ENCODE measurements around the gene PRKCA. TPM values are rescaled to one million over a fixed set of nuclear protein-coding genes. Genes with fewer than 3 reads are reported as not detected.

Gene PRKCA
- polyA plus RNA-seq, 1 donor = 24.4 TPM

DNA sequence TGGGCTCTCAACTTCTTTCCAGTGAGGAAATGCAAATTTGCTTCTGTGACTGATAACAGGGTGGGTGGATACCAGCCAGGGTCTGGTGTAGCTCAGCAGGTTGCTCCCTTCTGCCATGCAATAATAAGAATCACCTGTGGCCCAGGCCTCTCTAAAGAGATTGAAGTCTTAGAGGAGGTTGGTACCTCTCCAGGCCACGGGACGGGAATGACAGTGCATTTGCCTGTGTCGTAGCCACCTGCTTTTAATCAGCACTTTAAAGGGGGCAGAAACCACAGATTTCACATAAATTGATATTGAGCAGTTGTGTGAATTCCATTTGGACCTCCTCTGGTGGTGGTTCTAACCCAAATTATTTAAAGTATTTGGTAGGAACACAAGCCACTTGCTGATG lies 246.9 kb downstream of the PRKCA start:
- Histone ChIP-seq H3K36me3 (ENCODE audit: control insufficient read depth, insufficient read depth, low read length) (no peaks in the 10 kb centered on the region), H3K27me3 (ENCODE audit: control insufficient read depth, insufficient read depth, low read length) (no peaks in the 10 kb centered on the region), H3K9me3 (ENCODE audit: control insufficient read depth, low read depth, low read length) (peaks cover 3% of the 10 kb centered on the region), H3K4me3 (ENCODE audit: low read length) (no peak overlapping the region), H3K4me1 (ENCODE audit: control insufficient read depth, insufficient read depth, low read length) (peaks cover 13% of the 10 kb centered on the region), H3K27ac (ENCODE audit: low read length) (no peak overlapping the region)
- DNase-seq = no peak
- WGBS (ENCODE audit: insufficient coverage, low lambda C conversion rate) = no CpG with 5 or more reads among the region's 3 CpGs

DNA sequence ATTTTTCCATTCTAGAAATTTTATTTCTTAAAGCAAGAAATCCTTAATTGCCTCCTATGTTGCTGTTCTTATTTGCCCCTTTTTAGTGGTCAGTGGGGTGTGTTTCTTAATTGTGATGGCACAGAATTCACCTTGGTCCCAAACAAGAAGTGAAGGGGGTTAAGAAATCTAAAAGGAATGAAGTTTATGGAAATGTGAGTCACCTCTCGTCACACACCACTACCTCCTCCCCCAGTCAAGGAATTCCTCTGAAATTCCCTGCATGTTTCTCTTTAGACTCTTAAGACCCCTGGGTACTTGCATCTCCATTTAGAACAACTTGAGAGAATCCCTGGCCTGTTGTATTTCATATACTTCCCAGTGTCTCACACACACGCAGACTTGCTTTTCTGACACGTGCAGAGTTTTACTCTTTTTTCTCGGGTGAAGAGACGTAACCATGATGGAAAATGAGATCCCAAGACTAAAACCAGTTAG lies 247.4 kb downstream of the PRKCA start:
- no peaks in the 10 kb centered on the region for H3K27me3 ChIP-seq (ENCODE audit: control insufficient read depth, insufficient read depth, low read length)
- DNase-seq = no peak
- no peak overlapping the region for H3K27ac ChIP-seq (ENCODE audit: low read length)
- H3K9me3 ChIP-seq (ENCODE audit: control insufficient read depth, low read depth, low read length) = peaks cover 3% of the 10 kb centered on the region
- no peak overlapping the region for H3K4me3 ChIP-seq (ENCODE audit: low read length)
- H3K36me3 ChIP-seq (ENCODE audit: control insufficient read depth, insufficient read depth, low read length) = no peaks in the 10 kb centered on the region
- WGBS (ENCODE audit: insufficient coverage, low lambda C conversion rate) = no CpG with 5 or more reads among the region's 5 CpGs
- peaks cover 13% of the 10 kb centered on the region for H3K4me1 ChIP-seq (ENCODE audit: control insufficient read depth, insufficient read depth, low read length)

DNA sequence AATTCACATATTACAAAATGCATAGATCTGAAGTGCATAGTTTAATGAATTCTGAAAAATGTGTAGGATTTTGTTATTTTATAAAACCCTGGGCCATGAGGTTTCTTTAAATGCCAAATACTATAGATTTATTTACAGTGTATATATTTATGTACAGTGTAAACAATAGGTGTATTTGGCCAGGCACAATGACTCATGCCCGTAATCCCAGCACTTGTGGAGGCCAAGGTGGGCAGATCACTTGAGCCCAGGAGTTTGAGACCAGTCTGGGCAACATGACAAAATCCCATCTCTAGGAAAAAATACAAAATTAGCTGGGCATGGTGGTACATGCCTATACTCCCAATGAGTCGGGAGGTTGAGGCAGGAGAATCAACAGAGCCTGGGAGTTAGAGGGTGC lies 249.4 kb downstream of the PRKCA start:
- Histone ChIP-seq H3K4me3 (ENCODE audit: low read length) (no peak overlapping the region), H3K4me1 (ENCODE audit: control insufficient read depth, insufficient read depth, low read length) (peaks cover 12% of the 10 kb centered on the region), H3K36me3 (ENCODE audit: control insufficient read depth, insufficient read depth, low read length) (no peaks in the 10 kb centered on the region), H3K27me3 (ENCODE audit: control insufficient read depth, insufficient read depth, low read length) (no peaks in the 10 kb centered on the region), H3K9me3 (ENCODE audit: control insufficient read depth, low read depth, low read length) (peaks cover 3% of the 10 kb centered on the region), H3K27ac (ENCODE audit: low read length) (no peak overlapping the region)
- WGBS (ENCODE audit: insufficient coverage, low lambda C conversion rate) = no CpG with 5 or more reads among the region's 2 CpGs
- DNase-seq = no peak

DNA sequence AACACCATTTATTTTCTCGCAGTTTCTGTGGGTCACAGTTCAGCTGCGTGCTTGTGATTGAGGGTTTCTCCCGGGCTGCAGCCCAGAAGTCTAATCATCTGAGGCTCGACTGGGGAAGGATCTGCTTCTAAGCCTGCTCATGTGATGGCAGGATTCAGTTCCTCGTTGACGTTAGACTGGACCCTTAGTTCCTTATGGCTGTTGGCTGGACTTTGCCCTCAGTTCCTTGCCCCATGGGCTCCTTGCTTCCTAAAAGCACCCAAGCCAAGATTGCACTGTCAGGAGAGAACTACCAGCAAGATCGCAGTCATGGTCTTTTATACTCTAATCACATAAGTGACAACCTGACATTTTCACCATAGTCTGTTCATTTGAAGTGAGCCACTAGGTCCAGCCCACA lies 250.0 kb downstream of the PRKCA start:
- DNase-seq = peak in 1 of 2 donors; percentile 34
- Histone ChIP-seq H3K9me3 (ENCODE audit: control insufficient read depth, low read depth, low read length) (peaks cover 3% of the 10 kb centered on the region), H3K4me3 (ENCODE audit: low read length) (no peak overlapping the region), H3K27ac (ENCODE audit: low read length) (no peak overlapping the region), H3K4me1 (ENCODE audit: control insufficient read depth, insufficient read depth, low read length) (peaks cover 11% of the 10 kb centered on the region), H3K27me3 (ENCODE audit: control insufficient read depth, insufficient read depth, low read length) (no peaks in the 10 kb centered on the region), H3K36me3 (ENCODE audit: control insufficient read depth, insufficient read depth, low read length) (no peaks in the 10 kb centered on the region)
- no CpG with 5 or more reads among the region's 7 CpGs for WGBS (ENCODE audit: insufficient coverage, low lambda C conversion rate)

DNA sequence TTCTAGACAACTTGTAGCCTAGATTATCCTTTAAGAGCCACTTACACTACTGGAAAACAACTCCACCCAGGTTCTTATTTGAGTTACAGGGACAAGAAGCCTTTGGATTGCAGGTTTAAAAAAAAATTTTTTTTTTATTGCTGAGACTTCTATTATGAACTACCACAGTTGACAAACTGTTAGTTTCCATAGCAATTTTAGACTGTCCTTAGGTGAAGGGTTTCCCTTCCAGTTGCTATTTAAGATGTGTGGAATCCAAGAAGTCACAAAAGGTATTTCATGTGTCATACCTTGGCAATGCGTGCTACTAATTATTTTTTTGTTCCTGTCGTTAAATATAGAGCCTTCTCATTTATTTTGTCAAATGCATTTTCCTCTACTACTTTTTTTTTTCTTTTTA lies 253.2 kb downstream of the PRKCA start:
- Histone ChIP-seq H3K9me3 (ENCODE audit: control insufficient read depth, low read depth, low read length) (peaks cover 3% of the 10 kb centered on the region), H3K36me3 (ENCODE audit: control insufficient read depth, insufficient read depth, low read length) (no peaks in the 10 kb centered on the region), H3K27ac (ENCODE audit: low read length) (no peak overlapping the region), H3K27me3 (ENCODE audit: control insufficient read depth, insufficient read depth, low read length) (no peaks in the 10 kb centered on the region), H3K4me1 (ENCODE audit: control insufficient read depth, insufficient read depth, low read length) (no peaks in the 10 kb centered on the region), H3K4me3 (ENCODE audit: low read length) (no peak overlapping the region)
- no peak for DNase-seq
- WGBS (ENCODE audit: insufficient coverage, low lambda C conversion rate) = 90% methylated on average over 2 of the region's 2 CpGs

DNA sequence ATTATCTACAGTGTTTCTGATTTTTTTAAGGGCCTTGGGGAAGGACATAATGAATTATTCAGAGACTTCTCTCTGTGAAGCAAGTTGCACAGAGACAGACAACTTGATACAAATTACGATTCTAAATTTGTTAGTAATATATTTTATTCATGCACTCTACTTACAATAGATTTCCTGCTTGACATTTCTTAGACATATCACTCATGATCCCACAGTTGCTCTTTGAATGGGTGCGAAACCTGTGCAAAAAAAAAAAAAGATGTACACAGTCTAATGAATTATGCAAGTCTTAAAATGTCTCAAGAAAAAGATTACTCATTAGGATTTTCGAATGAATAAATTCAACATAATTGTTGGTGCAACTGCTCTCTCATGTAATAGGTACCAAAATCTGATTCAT lies 254.8 kb downstream of the PRKCA start:
- no peaks in the 10 kb centered on the region for H3K36me3 ChIP-seq (ENCODE audit: control insufficient read depth, insufficient read depth, low read length)
- H3K27me3 ChIP-seq (ENCODE audit: control insufficient read depth, insufficient read depth, low read length) = no peaks in the 10 kb centered on the region
- H3K27ac ChIP-seq (ENCODE audit: low read length) = no peak overlapping the region
- H3K4me1 ChIP-seq (ENCODE audit: control insufficient read depth, insufficient read depth, low read length) = no peaks in the 10 kb centered on the region
- no peak for DNase-seq
- WGBS (ENCODE audit: insufficient coverage, low lambda C conversion rate) = 100% methylated on average over 1 of the region's 3 CpGs
- H3K4me3 ChIP-seq (ENCODE audit: low read length) = no peak overlapping the region
- no peaks in the 10 kb centered on the region for H3K9me3 ChIP-seq (ENCODE audit: control insufficient read depth, low read depth, low read length)

DNA sequence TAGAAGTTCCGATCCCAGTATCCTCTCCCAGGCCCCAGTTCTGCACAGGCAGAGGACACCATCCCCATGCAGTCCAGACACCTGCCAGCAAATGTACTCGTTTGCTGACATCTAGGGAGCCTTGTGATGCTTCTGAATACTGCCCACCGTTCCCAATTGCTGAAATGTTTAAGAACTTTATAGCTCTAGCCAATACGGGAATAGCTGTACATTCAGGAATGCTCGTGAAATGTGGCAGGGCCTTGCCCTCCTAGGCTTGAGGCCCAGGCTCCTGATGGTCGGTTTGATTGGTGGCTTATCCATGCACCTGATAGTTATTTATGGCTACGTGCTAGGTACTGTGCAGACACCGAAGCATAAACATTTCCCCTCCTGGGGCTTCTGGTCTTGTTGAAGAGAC lies 255.5 kb downstream of the PRKCA start:
- WGBS (ENCODE audit: insufficient coverage, low lambda C conversion rate) = no CpG with 5 or more reads among the region's 8 CpGs
- no peak for DNase-seq
- no peaks in the 10 kb centered on the region for H3K4me1 ChIP-seq (ENCODE audit: control insufficient read depth, insufficient read depth, low read length)

DNA sequence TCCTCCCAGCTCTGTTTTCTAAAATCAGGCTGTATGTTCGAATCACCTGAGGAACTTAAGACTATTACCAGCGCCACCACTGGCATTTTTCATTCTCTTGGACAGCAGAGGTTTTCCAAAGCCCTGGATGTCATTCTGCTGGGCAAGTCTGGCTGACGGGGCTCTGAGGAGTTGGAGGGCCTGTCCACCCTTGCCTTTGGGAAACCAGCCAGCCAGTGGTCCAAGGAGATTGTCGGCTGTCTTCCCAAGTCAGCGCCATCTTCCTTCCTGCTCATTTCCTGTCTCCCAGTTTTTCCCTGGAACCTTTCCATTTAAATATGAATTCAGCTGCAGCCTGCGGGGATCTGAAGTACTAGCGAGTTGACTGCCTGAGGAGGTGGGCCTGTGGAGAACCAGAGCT lies 258.3 kb downstream of the PRKCA start:
- Histone ChIP-seq H3K9me3 (ENCODE audit: control insufficient read depth, low read depth, low read length) (no peaks in the 10 kb centered on the region), H3K27me3 (ENCODE audit: control insufficient read depth, insufficient read depth, low read length) (no peaks in the 10 kb centered on the region), H3K4me3 (ENCODE audit: low read length) (no peak overlapping the region), H3K27ac (ENCODE audit: low read length) (no peak overlapping the region), H3K36me3 (ENCODE audit: control insufficient read depth, insufficient read depth, low read length) (no peaks in the 10 kb centered on the region), H3K4me1 (ENCODE audit: control insufficient read depth, insufficient read depth, low read length) (no peaks in the 10 kb centered on the region)
- no peak for DNase-seq
- WGBS (ENCODE audit: insufficient coverage, low lambda C conversion rate) = no CpG with 5 or more reads among the region's 7 CpGs

More for the DNA sequence above, 255.5 kb downstream of the PRKCA start:
- no peaks in the 10 kb centered on the region for H3K27me3 ChIP-seq (ENCODE audit: control insufficient read depth, insufficient read depth, low read length)
- no peaks in the 10 kb centered on the region for H3K36me3 ChIP-seq (ENCODE audit: control insufficient read depth, insufficient read depth, low read length)
- H3K27ac ChIP-seq (ENCODE audit: low read length) = no peak overlapping the region
- no peak overlapping the region for H3K4me3 ChIP-seq (ENCODE audit: low read length)
- H3K9me3 ChIP-seq (ENCODE audit: control insufficient read depth, low read depth, low read length) = no peaks in the 10 kb centered on the region

DNA sequence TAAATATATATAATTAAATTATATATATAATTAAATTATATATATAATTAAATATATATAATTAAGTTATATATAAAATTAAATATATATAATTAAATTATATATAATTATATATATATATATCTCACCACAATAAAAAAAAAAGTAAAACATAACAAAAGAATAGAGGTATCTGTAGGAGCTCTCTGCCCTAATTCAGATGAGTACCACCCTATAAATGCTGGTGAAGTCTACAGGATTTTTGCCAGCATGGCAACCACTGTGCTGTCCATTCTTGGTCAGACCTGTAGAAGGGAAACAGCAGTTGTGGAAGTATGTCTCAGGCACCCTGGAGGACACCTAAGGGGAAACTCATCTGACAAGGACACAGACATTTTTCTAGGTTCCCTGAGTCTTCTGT lies 259.7 kb downstream of the PRKCA start:
- Histone ChIP-seq H3K9me3 (ENCODE audit: control insufficient read depth, low read depth, low read length) (no peaks in the 10 kb centered on the region), H3K27me3 (ENCODE audit: control insufficient read depth, insufficient read depth, low read length) (no peaks in the 10 kb centered on the region), H3K4me1 (ENCODE audit: control insufficient read depth, insufficient read depth, low read length) (no peaks in the 10 kb centered on the region), H3K27ac (ENCODE audit: low read length) (no peak overlapping the region), H3K4me3 (ENCODE audit: low read length) (no peak overlapping the region), H3K36me3 (ENCODE audit: control insufficient read depth, insufficient read depth, low read length) (no peaks in the 10 kb centered on the region)
- no peak for DNase-seq

DNA sequence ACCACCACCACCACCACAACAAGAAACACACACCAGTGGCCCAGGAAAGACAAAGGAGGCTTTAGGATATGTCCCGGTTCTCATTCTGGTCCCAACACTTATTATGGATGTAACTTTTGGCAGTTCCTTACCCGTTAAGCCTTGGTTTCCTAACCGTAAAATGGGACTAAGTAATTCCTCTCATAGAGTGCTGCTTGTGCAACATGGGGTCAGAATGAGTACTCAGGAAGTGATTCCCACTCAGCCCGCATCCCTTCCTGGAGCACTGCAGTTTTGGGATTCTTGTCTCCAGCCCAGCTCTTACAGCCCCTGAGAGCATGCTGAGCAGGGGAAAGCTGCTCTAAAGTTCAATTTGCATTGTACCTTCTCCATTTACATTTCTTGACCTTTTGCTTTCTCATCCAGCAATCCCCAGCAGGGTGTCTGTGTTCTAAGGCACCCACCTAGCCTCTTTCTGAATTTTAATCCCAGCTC lies 262.6 kb downstream of the PRKCA start:
- no peaks in the 10 kb centered on the region for H3K4me1 ChIP-seq (ENCODE audit: control insufficient read depth, insufficient read depth, low read length)
- no peak overlapping the region for H3K27ac ChIP-seq (ENCODE audit: low read length)
- no peaks in the 10 kb centered on the region for H3K36me3 ChIP-seq (ENCODE audit: control insufficient read depth, insufficient read depth, low read length)
- no peaks in the 10 kb centered on the region for H3K27me3 ChIP-seq (ENCODE audit: control insufficient read depth, insufficient read depth, low read length)
- DNase-seq = no peak
- no peaks in the 10 kb centered on the region for H3K9me3 ChIP-seq (ENCODE audit: control insufficient read depth, low read depth, low read length)
- no CpG with 5 or more reads among the region's 4 CpGs for WGBS (ENCODE audit: insufficient coverage, low lambda C conversion rate)
- H3K4me3 ChIP-seq (ENCODE audit: low read length) = no peak overlapping the region

DNA sequence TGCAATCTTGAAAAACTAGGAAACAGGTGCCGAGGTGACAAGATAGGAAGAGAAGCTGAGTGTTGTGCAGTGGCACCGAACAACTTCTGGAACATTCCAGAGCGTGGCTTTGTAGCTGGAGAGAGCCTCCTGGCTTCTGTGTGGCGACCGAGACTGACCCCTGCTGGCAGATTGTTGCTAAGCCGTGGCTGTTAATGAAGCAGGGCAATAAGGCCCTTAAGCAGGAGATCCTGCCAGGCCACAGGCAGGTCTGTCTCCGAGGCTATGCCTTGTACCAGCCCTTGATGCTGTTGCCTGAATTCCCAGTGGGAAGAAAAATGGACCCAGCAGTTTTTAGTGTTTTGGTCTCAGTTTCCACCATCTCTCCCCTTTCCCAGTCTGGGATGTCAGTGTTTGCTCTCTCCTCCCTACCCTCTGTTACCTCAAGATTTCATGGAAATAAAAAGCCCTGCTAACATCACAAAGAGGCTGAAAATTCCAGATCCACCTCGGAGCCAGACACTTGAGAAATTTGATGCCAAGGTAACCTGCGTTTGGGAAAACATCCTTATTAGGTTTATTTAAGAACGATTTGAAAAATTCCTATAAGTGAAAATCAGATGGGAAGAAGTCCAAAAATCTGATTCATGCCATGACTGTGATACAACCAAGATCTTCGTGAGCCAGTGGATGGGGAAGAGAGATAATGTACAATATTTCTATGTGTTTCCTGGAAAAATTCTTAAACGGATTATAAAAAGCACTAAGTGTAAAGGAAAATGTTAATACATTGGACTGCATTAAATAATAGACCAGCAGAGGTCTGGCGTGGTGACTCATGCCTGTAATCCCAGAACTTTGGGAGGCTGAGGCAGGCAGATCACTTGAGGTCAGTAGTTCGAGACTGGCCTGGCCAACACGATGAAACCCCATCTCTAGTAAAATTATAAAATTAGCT lies 265.1 kb downstream of the PRKCA start:
- Histone ChIP-seq H3K9me3 (ENCODE audit: control insufficient read depth, low read depth, low read length) (no peaks in the 10 kb centered on the region), H3K36me3 (ENCODE audit: control insufficient read depth, insufficient read depth, low read length) (no peaks in the 10 kb centered on the region), H3K27me3 (ENCODE audit: control insufficient read depth, insufficient read depth, low read length) (no peaks in the 10 kb centered on the region), H3K27ac (ENCODE audit: low read length) (no peak overlapping the region), H3K4me3 (ENCODE audit: low read length) (no peak overlapping the region), H3K4me1 (ENCODE audit: control insufficient read depth, insufficient read depth, low read length) (no peaks in the 10 kb centered on the region)
- DNase-seq = peak; percentile 68 to 75
- 70% methylated on average over 2 of the region's 15 CpGs for WGBS (ENCODE audit: insufficient coverage, low lambda C conversion rate)

Measured in large intestine (tissue), 3 donors.